ENCODE measurements around the gene DPP3. TPM values are rescaled to one million over a fixed set of nuclear protein-coding genes. Genes with fewer than 3 reads are reported as not detected.

The DPP3 gene
- polyA plus RNA-seq, 2 of the 4 experiments (the other 2 are of a cell fraction): 52.2 to 70.5 TPM

GRCh38 chr11:66448523-66448922, 31.7 kb upstream of the DPP3 start (continued):
- TF ChIP-seq NFE2L2 (conservative IDR thresholded peaks at IDR 0.05; ENCODE audit: low read length): no peak
- no peak for TF ChIP-seq MAFK (IDR thresholded peaks at IDR 0.05; ENCODE audit: partially characterized antibody)
- no peak for TF ChIP-seq FOXS1 (CRISPR knock-in tag; IDR thresholded peaks at IDR 0.05)
- no peak for TF ChIP-seq SREBF2 (IDR thresholded peaks at IDR 0.05)
- no peak for TF ChIP-seq CHD2 (IDR thresholded peaks at IDR 0.05; ENCODE audit: low read length, partially characterized antibody)
- no peak for TF ChIP-seq JUNB (IDR thresholded peaks at IDR 0.05)
- no peak for TF ChIP-seq MAZ (IDR thresholded peaks at IDR 0.05; ENCODE audit: borderline replicate concordance, low read depth, low read length)
- TF ChIP-seq MYC (IDR thresholded peaks at IDR 0.05; ENCODE audit: borderline replicate concordance, low read length): no peak
- no peak for TF ChIP-seq ZC3H11A (IDR thresholded peaks at IDR 0.05)
- TF ChIP-seq ELK1 (IDR thresholded peaks at IDR 0.05; ENCODE audit: low read depth, low read length): no peak

GRCh38 chr11:66450560-66450959, 29.7 kb upstream of the DPP3 start:
- Histone ChIP-seq H3K9me3 (no peaks in the 10 kb centered on the region), H3K27ac (no peak overlapping the region), H3K4me1 (no peaks in the 10 kb centered on the region), H3K4me2 (no peak overlapping the region), H3K4me3 (no peak overlapping the region)
- CTCF ChIA-PET: interaction anchor here (1.2 to 4.2 kb wide), 3 partner anchors 9 to 20 kb away, joined by 3 to 21 read pairs (median 3); partner anchors contain the start of gene MRPL11
- TF ChIP-seq JUNB (IDR thresholded peaks at IDR 0.05) (no peak), USF2 (IDR thresholded peaks at IDR 0.05) (no peak), ESRRA (IDR thresholded peaks at IDR 0.05; ENCODE audit: borderline replicate concordance, low read length) (no peak), FOSB (CRISPR knock-in tag; IDR thresholded peaks at IDR 0.05) (no peak), ELK1 (IDR thresholded peaks at IDR 0.05; ENCODE audit: low read depth, low read length) (no peak), MAX (IDR thresholded peaks at IDR 0.05) (no peak), RCOR1 (IDR thresholded peaks at IDR 0.05; ENCODE audit: low read depth, low read length) (no peak), KDM1A (IDR thresholded peaks at IDR 0.05; ENCODE audit: low read depth) (no peak), TFCP2L1 (CRISPR knock-in tag; IDR thresholded peaks at IDR 0.05) (no peak), SMC3 (IDR thresholded peaks at IDR 0.05) (no peak), NPAS2 (CRISPR knock-in tag; IDR thresholded peaks at IDR 0.05; ENCODE audit: borderline replicate concordance) (no peak)
- POLR2A ChIA-PET: no interaction called here
- 8% methylated on average over 4 of the region's 4 CpGs for WGBS (ENCODE audit: missing lambda C conversion rate)
- FAIRE-seq (no peak), ATAC-seq (no peak), DNase-seq (ENCODE audit: low read depth in 1 of 2, low spot score in 1 of 2) (no peak)

- WGBS (ENCODE audit: missing lambda C conversion rate): 21% methylated on average over 4 of the region's 4 CpGs
- CTCF ChIA-PET: no interaction called here
- ATAC-seq: no peak
- Histone ChIP-seq H3K4me1 (no peaks in the 10 kb centered on the region), H3K9me3 (no peaks in the 10 kb centered on the region), H3K4me3 (no peak overlapping the region), H3K4me2 (no peak overlapping the region), H3K27ac (no peak overlapping the region)
- no peak for FAIRE-seq
- POLR2A ChIA-PET: no interaction called here
- DNase-seq (ENCODE audit: low read depth in 1 of 2, low spot score in 1 of 2): no peak
- TF ChIP-seq HOXA7 (CRISPR knock-in tag; IDR thresholded peaks at IDR 0.05): no peak
- no peak for TF ChIP-seq REST (IDR thresholded peaks at IDR 0.05)
- TF ChIP-seq EHMT2 (IDR thresholded peaks at IDR 0.05; ENCODE audit: low read depth): no peak
- no peak for TF ChIP-seq ATOH8 (CRISPR knock-in tag; IDR thresholded peaks at IDR 0.05; ENCODE audit: low read depth)
- no peak for TF ChIP-seq CHD2 (IDR thresholded peaks at IDR 0.05; ENCODE audit: low read length, partially characterized antibody)
- no peak for TF ChIP-seq HES2 (IDR thresholded peaks at IDR 0.05)
- no peak for TF ChIP-seq GATA3 (IDR thresholded peaks at IDR 0.05; ENCODE audit: borderline replicate concordance)
- TF ChIP-seq ZC3H11A (IDR thresholded peaks at IDR 0.05): no peak
- TF ChIP-seq CEBPB (IDR thresholded peaks at IDR 0.05): no peak
- TF ChIP-seq MAFK (IDR thresholded peaks at IDR 0.05; ENCODE audit: partially characterized antibody): no peak
- TF ChIP-seq JUN (IDR thresholded peaks at IDR 0.05): no peak
- no peak for TF ChIP-seq HOXB5 (CRISPR knock-in tag; IDR thresholded peaks at IDR 0.05)
- no peak for TF ChIP-seq RFX5 (IDR thresholded peaks at IDR 0.05)
- TF ChIP-seq NFE2L2 (conservative IDR thresholded peaks at IDR 0.05; ENCODE audit: low read length): no peak
- TF ChIP-seq TP53 (CRISPR knock-in tag; IDR thresholded peaks at IDR 0.05): no peak
These were observed 28.6 kb upstream of the DPP3 start for GRCh38 chr11:66451663-66452062.

All from A549 (cell line).